Endometrium (tissue), 2 donors: Measurements from ENCODE around the gene DNAH9.

Experiments used
- FAIRE-seq: peaks from 2 replicates; lab custom pipeline; 2012; peaks lifted over from hg19 to GRCh38; lab: Jason Lieb, UNC
- donor health status: control.
- donor health status: control.

Gene DNAH9

DNA sequence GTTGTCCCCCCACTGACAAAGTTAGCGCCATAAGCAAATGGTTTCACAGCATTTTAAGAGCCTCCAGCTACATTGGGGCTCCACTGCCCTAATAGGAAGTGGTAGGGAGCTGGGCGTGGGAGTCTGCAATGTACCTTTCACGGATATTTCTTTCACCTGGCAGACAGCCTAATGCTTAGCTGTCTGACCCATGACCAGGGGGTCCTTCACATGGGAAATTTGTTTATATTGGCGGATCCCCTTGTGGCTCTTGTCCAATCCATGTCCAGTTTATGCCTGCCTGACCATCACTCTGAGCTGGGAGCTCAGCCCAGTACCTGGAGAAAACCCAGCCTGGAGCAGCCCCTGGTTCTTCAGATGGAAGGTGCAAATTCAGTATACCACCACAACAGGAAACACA, 254.0 kb downstream of the DNAH9 start:
- no peak for FAIRE-seq

DNA sequence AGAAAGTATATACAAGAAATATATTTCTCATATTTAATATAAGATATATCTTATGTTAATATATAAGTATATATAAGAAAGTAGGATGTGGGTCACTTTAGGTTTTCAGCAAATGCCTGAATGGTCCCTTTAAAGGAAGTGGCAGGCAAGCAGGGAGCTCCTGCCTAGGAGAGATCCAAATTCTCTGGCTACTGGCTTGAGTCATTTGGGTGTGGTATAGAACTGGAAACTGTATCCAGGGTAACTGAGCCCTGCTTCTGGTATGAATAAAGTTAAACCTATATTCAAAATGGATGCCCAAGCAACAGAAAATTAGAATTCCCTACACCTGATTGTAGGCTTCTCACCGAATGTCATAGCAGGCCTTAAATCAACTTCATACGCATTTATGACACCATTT, 254.6 kb downstream of the DNAH9 start:
- no peak for FAIRE-seq

DNA sequence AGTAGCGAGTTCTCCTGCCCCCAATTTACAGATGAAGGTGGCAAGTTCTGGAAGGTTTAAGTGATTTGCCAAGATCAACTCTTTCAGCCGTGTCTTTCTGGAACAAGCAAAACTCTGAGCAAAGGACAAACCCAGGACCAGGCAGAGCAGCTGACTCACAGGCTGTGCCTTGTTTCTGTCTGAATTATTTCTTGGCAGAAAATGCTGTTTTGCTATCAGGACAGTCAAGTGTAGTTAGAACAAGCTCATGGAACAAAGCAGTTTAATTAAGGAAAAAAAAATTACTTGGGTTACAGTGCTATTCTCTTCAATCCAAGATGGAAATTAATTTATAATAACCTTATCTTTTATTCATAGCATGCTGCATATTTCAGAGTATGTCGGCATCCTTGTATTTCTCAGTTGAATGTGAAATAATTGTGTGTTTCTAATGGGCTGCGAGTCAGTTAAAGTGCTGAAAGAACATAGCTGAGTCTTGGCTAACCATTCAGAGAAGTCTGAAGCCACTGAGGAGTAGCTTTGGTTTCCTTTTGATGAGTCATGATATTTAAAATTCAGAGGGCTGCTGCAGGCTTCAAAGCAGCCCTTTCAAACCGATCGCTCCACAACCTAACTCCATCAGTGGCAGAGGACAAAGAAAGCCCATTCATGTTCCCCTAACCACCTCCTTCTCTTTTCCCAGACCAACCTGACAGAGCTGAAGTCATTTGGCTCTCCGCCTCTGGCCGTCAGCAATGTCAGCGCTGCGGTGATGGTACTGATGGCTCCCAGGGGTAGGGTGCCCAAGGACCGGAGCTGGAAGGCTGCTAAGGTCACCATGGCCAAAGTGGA, 255.3 kb downstream of the DNAH9 start:
- no peak for FAIRE-seq

DNA sequence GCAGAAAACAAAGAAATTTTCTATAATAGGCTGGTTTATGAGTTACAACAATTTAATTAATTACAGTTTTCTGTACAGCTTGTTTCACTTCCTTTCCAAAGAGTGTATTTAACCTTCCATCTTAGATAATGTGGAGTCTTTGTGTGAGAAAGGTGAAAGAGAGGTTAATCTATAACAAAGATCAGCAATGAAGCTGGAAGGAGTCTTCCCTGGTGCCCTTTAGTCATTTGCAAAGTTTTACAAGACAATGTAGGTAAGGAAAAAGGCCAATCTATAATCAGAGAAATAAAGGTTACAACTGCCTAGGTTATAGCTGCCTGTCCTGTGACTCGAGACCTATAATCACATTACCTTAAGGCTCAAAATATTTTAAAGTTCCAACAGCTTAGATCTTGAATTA, 257.0 kb downstream of the DNAH9 start:
- no peak for FAIRE-seq

DNA sequence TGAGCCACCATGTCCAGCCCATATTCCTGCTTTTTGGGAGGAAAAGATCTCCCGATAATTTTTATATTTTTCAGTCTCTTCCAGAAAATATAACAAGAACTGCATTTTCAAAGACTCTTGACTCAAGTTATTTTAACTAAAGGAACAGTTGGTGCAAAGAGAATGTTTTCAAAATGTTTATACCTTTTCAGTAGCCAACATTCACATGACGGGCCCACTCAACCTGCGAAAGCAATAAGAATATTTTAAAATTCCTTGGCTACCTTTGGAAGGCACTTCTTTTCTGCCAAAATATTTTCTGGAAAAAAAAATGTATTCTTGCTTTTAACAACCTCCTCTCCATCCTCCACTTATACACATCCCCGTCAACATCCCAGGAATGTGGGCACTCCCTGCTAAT, 258.7 kb downstream of the DNAH9 start:
- no peak for FAIRE-seq

DNA sequence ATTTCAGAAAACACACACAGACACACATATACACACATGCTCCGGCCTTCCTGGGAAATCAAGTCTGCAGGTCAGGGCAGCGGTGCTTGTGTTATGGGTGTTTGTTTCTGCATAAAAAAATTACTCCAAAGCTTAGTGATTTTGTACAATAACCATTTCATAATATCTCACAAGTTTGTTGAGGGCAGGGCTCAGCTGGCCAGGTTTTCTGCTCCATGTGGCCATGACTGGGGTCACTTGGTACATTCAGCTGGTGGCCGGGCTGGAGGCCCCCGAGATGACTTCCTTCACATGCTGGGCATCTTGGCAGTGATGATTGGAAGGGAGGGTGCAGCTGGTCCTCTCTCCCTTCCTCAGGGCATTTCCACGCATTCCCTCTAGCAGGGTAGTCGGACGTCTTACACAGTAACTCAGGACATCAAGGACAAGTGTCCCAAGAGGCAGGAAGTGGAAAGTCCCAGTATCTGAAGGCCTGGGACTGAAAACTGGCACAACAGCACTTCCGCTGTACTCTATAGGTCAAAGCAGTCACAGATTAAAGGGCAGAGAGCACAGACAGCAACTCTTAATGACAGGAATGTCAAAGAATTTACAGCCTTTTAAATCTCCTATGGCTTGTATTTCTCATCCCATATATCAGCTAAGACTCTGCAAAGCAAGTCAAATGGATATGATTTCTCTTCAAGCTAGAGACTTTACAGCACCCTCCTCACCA, 271.6 kb downstream of the DNAH9 start:
- no peak for FAIRE-seq

DNA sequence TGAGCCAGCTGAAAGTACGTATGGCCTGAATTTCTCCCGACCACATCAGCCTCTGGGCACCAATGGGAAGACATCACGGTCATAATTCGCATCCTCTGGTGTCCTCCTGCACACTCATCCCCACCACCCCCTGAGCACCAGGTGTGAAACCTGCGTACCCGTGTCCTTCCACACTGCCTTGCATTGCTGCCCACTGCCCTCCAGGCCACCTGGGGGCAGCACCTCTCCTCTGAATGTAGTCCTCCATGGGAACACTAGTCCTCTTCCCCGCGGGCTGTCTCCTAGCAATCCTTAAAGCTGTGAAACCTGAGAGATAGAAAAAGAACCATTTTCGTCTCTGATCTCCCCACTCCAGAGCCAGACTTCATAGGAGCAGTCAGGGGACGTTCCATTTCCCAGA, 273.5 kb downstream of the DNAH9 start:
- FAIRE-seq, result no peak

DNA sequence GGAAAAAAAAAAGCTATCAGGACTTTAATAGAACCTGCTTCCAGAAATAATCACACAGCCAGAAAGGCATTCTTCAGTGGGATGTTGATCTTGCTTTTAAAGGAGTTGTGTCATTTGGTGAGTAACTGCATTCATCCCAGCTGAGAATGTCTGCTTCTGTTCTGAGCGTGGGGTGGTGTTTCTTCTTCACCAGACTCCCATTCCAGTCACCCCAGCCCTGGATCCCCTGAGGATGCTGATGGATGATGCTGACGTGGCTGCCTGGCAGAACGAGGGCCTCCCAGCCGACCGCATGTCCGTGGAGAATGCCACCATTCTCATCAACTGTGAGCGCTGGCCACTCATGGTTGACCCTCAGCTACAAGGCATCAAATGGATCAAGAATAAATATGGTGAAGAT, 276.5 kb downstream of the DNAH9 start:
- no peak for FAIRE-seq

DNA sequence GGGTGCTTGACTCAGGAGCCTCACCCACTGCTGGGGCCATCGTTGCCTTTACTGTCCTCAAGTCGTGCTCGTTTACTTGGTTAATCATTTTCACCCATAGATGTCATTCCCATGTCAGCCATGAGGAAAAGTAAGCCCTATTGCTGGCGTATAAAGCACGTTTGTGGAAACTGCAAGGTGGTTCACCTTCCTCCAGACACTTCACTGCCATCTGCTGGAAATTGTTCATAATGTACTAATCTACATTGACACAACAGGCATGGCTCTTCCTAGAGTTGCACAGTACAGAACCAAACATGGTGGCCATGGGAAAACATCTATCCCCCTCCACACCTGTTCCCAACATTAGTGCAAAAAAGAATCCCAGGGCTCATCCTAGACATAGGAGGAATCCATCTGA, 282.4 kb downstream of the DNAH9 start:
- FAIRE-seq, result no peak

DNA sequence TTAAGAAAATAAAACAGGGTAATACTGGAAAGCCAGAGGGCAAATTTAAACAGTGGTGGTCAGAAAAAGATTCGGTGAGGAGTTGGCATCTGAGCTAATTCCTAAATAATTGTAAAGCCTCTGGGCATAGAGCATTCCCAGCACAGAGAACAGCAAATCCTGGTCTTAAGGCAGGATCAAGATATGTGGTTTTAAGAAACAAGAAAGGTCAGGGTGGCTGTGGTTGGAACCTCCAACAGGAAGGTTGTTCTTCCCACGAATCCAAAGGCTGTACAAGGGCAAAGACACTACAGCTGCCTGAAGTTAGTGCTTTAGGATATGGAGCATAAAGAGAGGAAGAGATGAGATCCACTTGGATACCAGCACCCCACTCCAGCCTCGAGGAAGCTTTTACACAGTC, 284.4 kb downstream of the DNAH9 start:
- FAIRE-seq, result no peak

DNA sequence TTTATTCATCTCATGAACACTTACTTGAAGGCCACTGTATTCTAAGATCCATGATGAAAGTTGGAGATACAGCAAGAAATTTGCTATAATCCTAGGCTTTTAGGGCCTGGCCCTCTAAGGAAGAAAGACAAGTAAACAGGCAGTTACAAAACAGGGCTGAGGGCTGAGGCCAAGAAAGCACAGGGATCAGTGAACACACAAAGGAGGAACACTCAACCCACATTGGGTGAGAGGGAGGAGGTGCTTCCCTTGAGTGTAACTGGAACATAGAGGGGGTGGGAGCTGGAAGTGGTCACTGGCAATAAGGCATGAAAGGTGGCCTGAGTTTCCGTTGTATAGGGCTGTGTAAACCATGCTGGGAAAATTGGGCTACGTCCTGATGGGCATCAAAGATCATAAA, 286.8 kb downstream of the DNAH9 start:
- FAIRE-seq, result no peak

DNA sequence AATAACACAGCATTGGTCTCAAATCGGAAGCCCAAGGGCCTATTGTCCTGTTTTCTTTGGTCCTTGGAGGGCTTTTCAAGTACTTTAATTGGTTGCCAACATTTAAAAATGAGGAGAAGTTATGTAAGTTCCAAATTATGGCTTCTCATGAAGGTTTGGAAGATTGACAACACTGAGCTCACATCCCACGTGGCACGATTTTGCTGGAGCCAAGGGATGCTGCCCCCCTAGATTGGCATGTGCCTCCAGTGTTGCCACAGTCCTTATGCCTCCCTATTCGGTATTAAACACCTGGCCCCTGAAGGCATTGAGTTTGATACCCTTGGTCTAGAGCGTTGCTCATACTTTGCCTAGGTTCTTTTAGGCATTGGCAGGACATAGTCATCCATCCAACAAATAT, 291.0 kb downstream of the DNAH9 start:
- FAIRE-seq, result no peak

DNA sequence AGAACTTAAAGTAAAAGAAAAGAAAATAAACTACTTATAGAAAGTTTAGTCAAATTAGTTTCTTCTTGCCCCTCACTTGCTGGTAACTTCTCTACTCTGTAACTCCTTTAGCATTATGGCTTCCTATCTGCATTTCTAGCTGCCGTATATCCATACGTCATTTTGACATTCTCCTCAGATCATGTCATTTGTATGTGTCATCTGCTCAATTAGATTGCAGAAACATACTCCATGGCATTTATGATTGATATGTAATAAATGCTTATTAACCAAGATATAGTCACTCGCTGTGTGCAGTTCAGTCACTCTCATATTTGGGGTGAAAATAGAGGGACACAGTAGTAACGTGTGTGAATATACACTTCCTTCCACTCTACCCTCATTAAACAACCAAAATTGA, 295.6 kb downstream of the DNAH9 start:
- FAIRE-seq, result no peak

DNA sequence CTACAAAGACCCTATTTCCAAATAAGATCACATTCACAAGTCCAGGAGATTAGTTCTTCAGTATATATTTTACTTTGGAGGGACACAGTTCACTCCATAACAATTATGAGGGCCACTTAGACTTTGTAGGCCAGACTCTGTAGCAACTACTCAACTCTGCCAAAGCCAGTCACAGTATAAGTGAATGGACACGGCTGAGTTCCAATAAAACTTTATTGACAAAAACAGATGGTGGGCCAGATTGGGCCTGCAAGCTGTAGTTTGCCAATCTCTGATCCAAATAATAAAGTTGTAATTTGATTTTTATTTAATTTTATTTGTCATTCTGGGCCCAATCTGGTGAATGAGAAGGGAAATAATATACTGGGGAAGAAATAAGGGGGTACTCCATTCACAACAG, 297.9 kb downstream of the DNAH9 start:
- no peak for FAIRE-seq

DNA sequence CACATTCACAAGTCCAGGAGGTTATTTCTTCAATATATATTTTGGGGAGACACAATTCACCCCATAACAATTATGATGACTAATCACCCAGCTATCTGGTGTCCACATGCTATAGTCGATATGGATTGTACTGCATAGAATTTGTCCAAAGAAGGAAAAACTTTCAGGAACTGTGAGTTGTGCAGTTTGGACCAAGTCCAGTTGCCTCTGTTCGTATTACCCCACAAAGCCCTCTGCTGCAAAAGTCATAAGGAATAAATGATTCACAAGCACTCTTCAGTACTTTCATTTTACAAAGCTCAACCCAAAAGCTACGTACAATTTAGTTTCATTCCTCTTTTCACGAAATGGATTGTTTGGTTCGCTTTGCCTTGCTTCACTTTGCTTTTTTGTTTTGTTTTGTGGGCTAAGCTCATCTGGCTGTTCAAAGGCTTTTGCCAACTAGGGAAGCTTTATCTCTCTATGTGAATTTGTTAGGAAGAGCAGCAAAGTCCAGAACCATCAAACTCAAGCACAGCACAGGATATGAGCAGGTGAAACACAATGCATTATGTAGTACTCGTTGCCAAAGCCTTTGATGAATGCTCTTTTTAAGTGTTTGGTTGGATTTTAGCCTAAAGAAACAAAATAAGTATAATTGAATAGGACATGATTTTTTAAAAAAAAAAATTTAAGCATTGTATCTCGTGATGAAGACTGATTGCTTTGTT, 300.4 kb downstream of the DNAH9 start:
- no peak for FAIRE-seq

DNA sequence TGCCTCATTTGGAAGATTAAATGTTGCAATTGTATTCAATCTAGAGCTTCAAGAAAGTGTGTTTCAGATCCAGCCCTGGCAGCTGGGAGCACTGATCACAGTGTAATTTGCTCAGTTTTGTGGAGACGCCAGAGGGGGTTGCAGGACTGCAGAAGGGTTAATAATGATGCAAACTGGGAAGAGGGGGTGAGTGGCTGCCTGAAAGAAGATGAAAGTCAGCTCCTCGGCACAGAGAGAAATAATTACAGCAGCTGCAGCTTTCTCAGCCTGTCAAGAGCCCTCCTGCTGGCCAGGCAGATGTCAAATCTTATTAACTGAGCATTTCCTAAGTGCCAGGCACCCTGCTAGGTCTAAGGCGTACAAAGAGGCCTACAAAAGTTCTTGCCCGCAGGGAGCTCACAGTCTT, 301.3 kb downstream of the DNAH9 start:
- no peak for FAIRE-seq

DNA sequence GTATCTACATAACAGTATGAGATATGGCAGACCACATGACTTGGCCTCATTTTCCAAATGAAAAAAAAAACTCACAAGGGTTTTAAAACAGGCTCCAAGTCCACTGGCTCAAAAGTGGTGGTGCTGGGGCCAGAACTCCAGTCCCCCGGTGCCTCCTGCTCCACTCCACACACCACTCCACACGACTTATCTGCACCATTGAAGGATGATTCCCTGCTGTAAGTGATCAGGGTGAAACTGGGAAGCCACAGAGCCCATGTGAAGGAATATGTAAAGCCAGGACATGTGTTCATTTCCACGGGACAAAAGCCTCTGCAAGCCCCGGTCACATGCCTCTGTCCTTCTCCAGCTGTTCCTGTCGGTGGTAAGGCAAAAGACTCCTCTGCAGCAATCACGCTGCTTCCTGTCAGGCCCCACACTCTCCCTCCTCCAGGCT, 301.8 kb downstream of the DNAH9 start:
- no peak for FAIRE-seq

DNA sequence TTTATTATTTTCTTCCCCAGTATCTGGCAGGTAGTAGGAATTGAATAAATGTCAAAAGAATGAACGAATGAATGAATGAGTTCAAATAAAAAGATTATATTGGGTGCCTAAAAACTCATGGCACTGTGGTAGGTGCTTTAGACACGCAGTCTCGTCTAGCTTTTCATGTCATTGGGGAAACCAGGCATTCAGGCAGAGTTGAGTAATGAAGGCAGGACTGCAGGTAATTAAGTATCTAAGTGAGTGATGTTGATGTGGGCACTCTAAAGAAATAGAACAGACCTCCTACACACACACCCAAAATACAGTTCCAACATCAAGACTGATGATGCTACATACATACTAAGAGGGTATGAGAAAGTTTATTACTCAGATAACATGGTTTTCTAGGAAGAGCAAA, 302.4 kb downstream of the DNAH9 start:
- no peak for FAIRE-seq

DNA sequence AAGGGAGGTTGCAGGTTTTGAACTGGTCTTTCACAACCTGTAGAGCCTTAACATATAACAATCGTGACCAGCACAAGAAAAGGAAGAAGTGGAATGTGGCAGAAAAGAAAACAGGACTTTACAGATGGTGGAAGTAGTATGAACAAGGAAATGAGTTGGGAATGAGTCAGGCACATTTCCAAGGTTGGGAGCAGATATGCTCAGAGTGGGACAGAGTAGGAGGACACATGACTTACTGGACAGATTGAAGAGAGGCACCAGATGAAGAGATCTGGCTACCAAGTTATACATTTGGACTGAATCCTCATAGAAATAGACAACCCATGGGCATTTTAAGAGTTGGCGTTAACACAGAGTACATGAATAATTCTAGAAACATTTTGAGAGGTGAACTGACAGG, 303.7 kb downstream of the DNAH9 start:
- FAIRE-seq, result no peak

DNA sequence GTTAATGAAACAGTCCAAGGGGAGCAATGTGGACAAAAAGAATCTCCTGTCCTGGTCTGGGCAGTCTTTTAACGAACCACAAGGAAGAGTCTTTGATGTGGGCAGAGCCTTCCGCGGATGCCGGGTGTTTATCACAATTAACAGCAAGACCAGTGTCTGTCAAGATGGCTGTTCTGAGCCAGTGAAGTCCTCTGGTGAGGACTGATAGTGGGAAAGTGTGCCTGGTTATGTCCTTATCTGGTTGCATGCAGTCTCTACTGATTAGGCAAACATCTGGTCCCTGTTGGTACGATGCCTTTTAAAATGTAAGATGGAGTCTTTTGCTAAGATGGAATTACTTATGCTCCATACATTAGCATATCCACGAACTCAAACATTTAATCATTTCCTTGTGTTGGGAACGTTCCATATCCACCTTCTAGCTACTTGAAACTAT, 310.5 kb downstream of the DNAH9 start:
- FAIRE-seq, result no peak

DNA sequence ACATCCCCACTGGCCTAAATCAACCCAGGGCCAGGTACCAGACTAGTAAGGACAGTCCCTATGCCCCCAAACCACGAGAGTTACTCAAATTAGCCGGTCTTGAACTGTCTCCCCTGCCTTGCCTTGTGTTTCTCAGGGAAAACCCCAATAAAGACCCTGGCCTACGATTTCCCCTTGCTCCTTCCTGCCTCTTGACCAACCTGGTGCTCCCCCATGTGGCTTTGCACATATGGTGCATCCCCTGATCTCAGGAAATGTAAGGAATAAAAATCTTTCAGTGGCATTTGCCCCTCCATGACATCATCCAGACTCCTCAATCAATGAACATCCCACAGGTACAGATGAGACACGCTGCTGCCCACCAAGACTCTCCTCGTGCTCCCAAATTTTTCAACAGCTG, 311.1 kb downstream of the DNAH9 start:
- FAIRE-seq, result no peak

DNA sequence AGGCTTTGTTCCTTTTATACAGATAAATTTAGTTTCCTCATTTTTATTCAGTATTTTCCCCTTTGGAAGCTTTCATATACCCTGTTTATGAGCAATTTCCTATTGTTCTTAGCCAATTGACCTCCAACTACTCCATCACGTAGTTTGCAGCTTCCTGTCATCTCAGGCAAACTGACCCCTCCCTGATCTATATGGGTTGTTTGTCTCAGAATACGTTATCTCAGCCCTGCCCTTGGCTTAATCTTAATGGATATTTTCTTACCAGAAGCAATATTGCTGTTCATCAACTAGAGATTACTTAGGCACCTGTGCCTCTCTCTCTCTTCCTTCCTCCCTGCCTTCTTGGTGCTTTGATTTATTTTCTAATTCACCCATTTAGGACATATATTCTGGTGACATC, 317.8 kb downstream of the DNAH9 start:
- FAIRE-seq, result no peak

DNA sequence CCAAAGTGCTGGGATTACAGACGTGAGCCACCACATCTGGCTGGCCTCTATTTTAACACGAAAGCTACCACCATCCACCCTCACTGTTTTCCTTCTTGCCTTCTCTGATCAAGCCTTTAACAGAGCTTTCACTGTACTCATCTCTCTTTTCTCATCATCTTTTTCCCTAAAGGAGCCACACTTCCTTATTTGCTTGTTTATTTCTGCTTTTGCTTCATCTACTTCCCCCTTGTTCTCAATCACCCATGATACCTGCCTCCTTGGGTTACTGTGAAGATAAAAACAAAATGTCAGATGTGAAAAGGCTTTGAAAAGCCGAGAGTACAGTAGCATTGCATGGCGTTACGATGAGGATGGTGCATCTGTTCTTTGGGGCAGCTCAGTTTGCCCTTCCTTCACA, 319.1 kb downstream of the DNAH9 start:
- no peak for FAIRE-seq
